ENCODE measurements around the gene PRIM2. TPM values are rescaled to one million over a fixed set of nuclear protein-coding genes. Genes with fewer than 3 reads are reported as not detected.

Gene PRIM2
- total and polyA plus RNA-seq, 2 of the 4 experiments (the other 2 are of a cell fraction) = 11.8 to 37.5 TPM

GRCh38 chr6:57312004-57312345 lies 5.5 kb upstream of the PRIM2 start:
- H3K27me3 ChIP-seq (ENCODE audit: control insufficient read depth, insufficient read depth, low read length) = no peaks in the 10 kb centered on the region
- H2AK9ac ChIP-seq (replicated peaks; ENCODE audit: low read depth, low read length, poor library complexity) = no peak overlapping the region
- peak overlapping the region; percentile 94; the same call in 1 of the 2 replicates for H2BK20ac ChIP-seq (ENCODE audit: low read depth, low read length)
- H3K79me1 ChIP-seq (ENCODE audit: low read depth in 1 of 2, low read length in 2 of 2) = peaks cover 4 to 10% of the 10 kb centered on the region in 2 experiments; a peak in 1 of 4 replicates
- H2BK15ac ChIP-seq (ENCODE audit: low read depth, low read length) = peak overlapping the region; percentile 81; the same call in 1 of the 3 replicates
- H3K14ac ChIP-seq (replicated peaks; ENCODE audit: low read depth, low read length) = peak overlapping the region; percentile 91; the same call in 1 of the 2 replicates
- no CpG with 5 or more reads among the region's 3 CpGs for WGBS, 2 experiments (ENCODE audit: extremely low coverage in 2 of 2, insufficient read length in 1 of 2)
- peak overlapping the region; percentile 38 to 66; a peak in 2 of 4 replicates for H4K8ac ChIP-seq (ENCODE audit: low read depth in 2 of 2, low read length in 2 of 2)
- H3K18ac ChIP-seq (ENCODE audit: low read depth, low read length) = peak overlapping the region; percentile 90
- no peak for ATAC-seq (ENCODE audit: low read depth)
- no peak for DNase-seq
- intact Hi-C loops (cut with micrococcal nuclease) (no loop called here), dilution Hi-C loops (cut with HindIII; ENCODE audit: low sequenced_read_pairs, unreplicated experiment) (no loop called here), in situ Hi-C loops (cut with MboI; ENCODE audit: low sequenced_read_pairs) (loop anchor here (25.0 kb wide), 2 partner anchors 675 to 975 kb away; partner anchors contain the start of gene DST)
- no peak overlapping the region for H3K9ac ChIP-seq (ENCODE audit: low read depth, low read length)
- H3K4me2 ChIP-seq (ENCODE audit: low read depth, low read length) = no peak overlapping the region
- ChIA-PET POLR2A (ENCODE audit: unreplicated experiment) (no interaction called here), CTCF (no interaction called here)
- no peak overlapping the region for H2AFZ ChIP-seq (replicated peaks; ENCODE audit: low read length, poor library complexity)
- H4K20me1 ChIP-seq (ENCODE audit: insufficient read depth, low read length) = no peaks in the 10 kb centered on the region
- peak overlapping the region; percentile 77; the same call in 1 of the 2 replicates for H2AK5ac ChIP-seq (ENCODE audit: low read depth, low read length)
- H2BK120ac ChIP-seq (ENCODE audit: low read depth, low read length) = peak overlapping the region; percentile 91
- H2BK5ac ChIP-seq (ENCODE audit: low read depth, low read length, poor library complexity, severe bottlenecking) = peak overlapping the region; percentile 99
- TF ChIP-seq MXI1 (IDR thresholded peaks at IDR 0.05; ENCODE audit: borderline replicate concordance, low read depth, low read length) (no peak), POLR2A (IDR thresholded peaks at IDR 0.05; ENCODE audit: low read depth, low read length) (no peak), RAD21 (IDR thresholded peaks at IDR 0.05; ENCODE audit: low read length) (no peak), CHD1 (IDR thresholded peaks at IDR 0.05; ENCODE audit: low read depth, low read length) (no peak), CEBPB (IDR thresholded peaks at IDR 0.05; ENCODE audit: low read depth, low read length) (no peak), MAZ (IDR thresholded peaks at IDR 0.05; ENCODE audit: borderline replicate concordance, low read depth, low read length) (no peak), USF2 (IDR thresholded peaks at IDR 0.05; ENCODE audit: low read depth, low read length) (no peak), NFE2L2 (IDR thresholded peaks at IDR 0.05; ENCODE audit: low read depth, low read length) (no peak), BHLHE40 (IDR thresholded peaks at IDR 0.05; ENCODE audit: low read depth, low read length) (no peak), FOS (IDR thresholded peaks at IDR 0.05; ENCODE audit: low read depth, low read length) (no peak), RCOR1 (IDR thresholded peaks at IDR 0.05; ENCODE audit: insufficient replicate concordance, low read length) (no peak), SMC3 (IDR thresholded peaks at IDR 0.05; ENCODE audit: low read depth, low read length) (no peak), MAFK (IDR thresholded peaks at IDR 0.05; ENCODE audit: low read depth, low read length) (no peak), RFX5 (IDR thresholded peaks at IDR 0.05; ENCODE audit: low read depth, low read length) (no peak), CTCF (conservative IDR thresholded peaks at IDR 0.05; ENCODE audit: low read depth, low read length) (no peak)
- TF ChIP-seq, protein P1, sequence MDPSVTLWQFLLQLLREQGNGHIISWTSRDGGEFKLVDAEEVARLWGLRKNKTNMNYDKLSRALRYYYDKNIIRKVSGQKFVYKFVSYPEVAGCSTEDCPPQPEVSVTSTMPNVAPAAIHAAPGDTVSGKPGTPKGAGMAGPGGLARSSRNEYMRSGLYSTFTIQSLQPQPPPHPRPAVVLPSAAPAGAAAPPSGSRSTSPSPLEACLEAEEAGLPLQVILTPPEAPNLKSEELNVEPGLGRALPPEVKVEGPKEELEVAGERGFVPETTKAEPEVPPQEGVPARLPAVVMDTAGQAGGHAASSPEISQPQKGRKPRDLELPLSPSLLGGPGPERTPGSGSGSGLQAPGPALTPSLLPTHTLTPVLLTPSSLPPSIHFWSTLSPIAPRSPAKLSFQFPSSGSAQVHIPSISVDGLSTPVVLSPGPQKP (IDR thresholded peaks at IDR 0.05; ENCODE audit: borderline replicate concordance, low read depth, low read length) = no peak
- no peaks in the 10 kb centered on the region for H3K9me3 ChIP-seq (ENCODE audit: control insufficient read depth, insufficient read depth, low read length)
- H3K27ac ChIP-seq (ENCODE audit: insufficient read depth, low read length) = peak overlapping the region; percentile 90
- peak overlapping the region; percentile 87 for H4K91ac ChIP-seq (ENCODE audit: insufficient read depth, low read depth, low read length)
- no TSS peak for BruUV-seq (replicated peaks)
- peak overlapping the region; percentile 88 for H3K4ac ChIP-seq (ENCODE audit: low read depth, low read length)
- no peak overlapping the region for H3K4me3 ChIP-seq (ENCODE audit: insufficient read depth, low read depth, low read length)
- H3K23ac ChIP-seq (ENCODE audit: low read depth, low read length) = no peak overlapping the region
- H4K5ac ChIP-seq (ENCODE audit: low read depth, low read length) = peak overlapping the region; percentile 88
- no peak overlapping the region for H3K56ac ChIP-seq (ENCODE audit: extremely low read depth, insufficient read depth, low read length)
- peaks cover 6% of the 10 kb centered on the region for H3K9me1 ChIP-seq (ENCODE audit: insufficient read depth, low read length)
- H3K4me1 ChIP-seq (ENCODE audit: control insufficient read depth, insufficient read depth, low read length) = peaks cover 20% of the 10 kb centered on the region
- H3K36me3 ChIP-seq (ENCODE audit: control insufficient read depth, insufficient read depth, low read length) = no peaks in the 10 kb centered on the region

Measured in IMR-90 (cell line).